HG02885 (cell line): ENCODE results near the gene UBALD2.

Experiments
- ATAC-seq: cut with Tn5 transposase; IDR thresholded peaks from one replicate; pipeline ENCODE4 v1.9.1; 2021; ENCODE audit warnings: mild to moderate bottlenecking; ENCODE audit not compliant: unreplicated experiment, poor library complexity

UBALD2 gene

GRCh38 chr17:76307966-76308338 lies 42.8 kb downstream of the UBALD2 start, which contains the start of gene QRICH2:
TSS of gene QRICH2 (minus strand) at chr17:76308276. CDS start at chr17:76307998, 278 bp downstream.
- ATAC-seq, result no peak

- no peak for ATAC-seq
These were observed 44.3 kb downstream of the UBALD2 start for GRCh38 chr17:76309461-76309860.

- ATAC-seq, result no peak
These were observed 47.6 kb downstream of the UBALD2 start for GRCh38 chr17:76312735-76313134.

- no peak for ATAC-seq
These were observed 49.5 kb downstream of the UBALD2 start for GRCh38 chr17:76314392-76315227.

GRCh38 chr17:76317535-76317934 lies 52.4 kb downstream of the UBALD2 start:
- ATAC-seq, result no peak

GRCh38 chr17:76318586-76318985 lies 53.4 kb downstream of the UBALD2 start:
- ATAC-seq, result no peak
